Activated naive CD4-positive, alpha-beta T cell treated with Interleukin-2 at 50 U/mL for 16 hours (primary cell): ENCODE measurements around the gene CEP128.

Source experiments
- DNase-seq: peaks from one replicate; pipeline ENCODE4 v3.0.0-alpha.2; 2020

Gene CEP128

GRCh38 chr14:80535171-80535570, 406.4 kb downstream of the CEP128 start:
- no peak for DNase-seq

GRCh38 chr14:80523518-80524117, 417.9 kb downstream of the CEP128 start:
- no peak for DNase-seq

- no peak for DNase-seq
Observed at GRCh38 chr14:80522936-80523335, 418.6 kb downstream of the CEP128 start.

GRCh38 chr14:80522411-80522810, 419.1 kb downstream of the CEP128 start:
- DNase-seq: no peak

GRCh38 chr14:80521456-80521855, 420.1 kb downstream of the CEP128 start:
- no peak for DNase-seq

GRCh38 chr14:80519002-80519401, 422.5 kb downstream of the CEP128 start:
- no peak for DNase-seq

GRCh38 chr14:80518173-80518572, 423.4 kb downstream of the CEP128 start:
- DNase-seq: no peak

- DNase-seq: no peak
Observed at GRCh38 chr14:80507292-80507869, 434.2 kb downstream of the CEP128 start.

GRCh38 chr14:80504781-80505180, 436.8 kb downstream of the CEP128 start:
- no peak for DNase-seq

GRCh38 chr14:80498533-80498932, 443.0 kb downstream of the CEP128 start:
- DNase-seq: no peak

- no peak for DNase-seq
Observed at GRCh38 chr14:80496090-80496489, 445.4 kb downstream of the CEP128 start.

GRCh38 chr14:80494769-80495168, 446.8 kb downstream of the CEP128 start:
- DNase-seq: no peak

- DNase-seq: no peak
Observed at GRCh38 chr14:80493620-80494019, 447.9 kb downstream of the CEP128 start.

- no peak for DNase-seq
Observed at GRCh38 chr14:80491650-80492049, 449.9 kb downstream of the CEP128 start.

- no peak for DNase-seq
Observed at GRCh38 chr14:80491131-80491530, 450.4 kb downstream of the CEP128 start.

GRCh38 chr14:80489513-80489912, 452.0 kb downstream of the CEP128 start:
- no peak for DNase-seq

GRCh38 chr14:80485764-80486163, 455.8 kb downstream of the CEP128 start:
- DNase-seq: no peak

GRCh38 chr14:80483331-80483730, 458.2 kb downstream of the CEP128 start:
- no peak for DNase-seq

- DNase-seq: no peak
Observed at GRCh38 chr14:80477388-80478160, 464.0 kb downstream of the CEP128 start.

- no peak for DNase-seq
Observed at GRCh38 chr14:80475074-80475473, 466.5 kb downstream of the CEP128 start.

- DNase-seq: no peak
Observed at GRCh38 chr14:80468331-80469122, 473.0 kb downstream of the CEP128 start.

- DNase-seq: no peak
Observed at GRCh38 chr14:80465546-80466220, 475.9 kb downstream of the CEP128 start.
